Measurements from ENCODE around the gene ATP10B.

Gene ATP10B

GRCh38 chr5:160792732-160793529, 59.1 kb downstream of the ATP10B start:
- Histone ChIP-seq H3K27ac (ENCODE audit: insufficient read depth in 1 of 2, low read depth in 1 of 2, low read length in 2 of 2, poor library complexity in 1 of 2, severe bottlenecking in 2 of 2) (no peak overlapping the region), H3K4me1 (ENCODE audit: control extremely low read depth in 1 of 4, control insufficient read depth in 4 of 4, insufficient read depth in 4 of 4, low read length in 3 of 4) (peaks cover 0 to 5% (median 0%) of the 10 kb centered on the region in 4 experiments), H3K9me3 (ENCODE audit: control extremely low read depth in 1 of 5, control insufficient read depth in 4 of 5, insufficient read depth in 2 of 5, low read depth in 1 of 5, low read length in 4 of 5) (no peaks in the 10 kb centered on the region), H3K4me3 (ENCODE audit: control insufficient read depth in 1 of 7, extremely low read depth in 1 of 7, insufficient read depth in 4 of 7, low read depth in 2 of 7, low read length in 6 of 7) (no peak overlapping the region), H3K27me3 (replicated peaks in 2 of 5; ENCODE audit: control insufficient read depth in 4 of 5, insufficient read depth in 5 of 5, low read length in 4 of 5) (no peaks in the 10 kb centered on the region), H3K36me3 (ENCODE audit: control insufficient read depth in 4 of 4, insufficient read depth in 4 of 4, low read length in 3 of 4) (no peaks in the 10 kb centered on the region)
- no CpG with 5 or more reads among the region's 7 CpGs for WGBS (ENCODE audit: insufficient coverage)
- no peak for DNase-seq
- ChIA-PET POLR2A (no interaction called here), CTCF (no interaction called here)

- Histone ChIP-seq H3K27ac (ENCODE audit: insufficient read depth in 1 of 2, low read depth in 1 of 2, low read length in 2 of 2, poor library complexity in 1 of 2, severe bottlenecking in 2 of 2) (no peak overlapping the region), H3K9me3 (ENCODE audit: control extremely low read depth in 1 of 5, control insufficient read depth in 4 of 5, insufficient read depth in 2 of 5, low read depth in 1 of 5, low read length in 4 of 5) (no peaks in the 10 kb centered on the region), H3K36me3 (ENCODE audit: control insufficient read depth in 4 of 4, insufficient read depth in 4 of 4, low read length in 3 of 4) (no peaks in the 10 kb centered on the region), H3K27me3 (replicated peaks in 2 of 5; ENCODE audit: control insufficient read depth in 4 of 5, insufficient read depth in 5 of 5, low read length in 4 of 5) (no peaks in the 10 kb centered on the region), H3K4me1 (ENCODE audit: control extremely low read depth in 1 of 4, control insufficient read depth in 4 of 4, insufficient read depth in 4 of 4, low read length in 3 of 4) (peaks cover 0 to 5% (median 0%) of the 10 kb centered on the region in 4 experiments), H3K4me3 (ENCODE audit: control insufficient read depth in 1 of 7, extremely low read depth in 1 of 7, insufficient read depth in 4 of 7, low read depth in 2 of 7, low read length in 6 of 7) (no peak overlapping the region)
- ChIA-PET POLR2A (no interaction called here), CTCF (interaction anchor here (0.8 kb wide), 1 partner anchor 25 kb away, joined by 3 read pairs; no protein-coding TSS in a partner anchor)
- peak in 1 of 3 donors; percentile 7 for DNase-seq
- WGBS (ENCODE audit: insufficient coverage) = 100% methylated on average over 2 of the region's 2 CpGs
Measured at GRCh38 chr5:160792281-160792680, 59.7 kb downstream of the ATP10B start.

GRCh38 chr5:160789219-160789859, 62.7 kb downstream of the ATP10B start:
- Histone ChIP-seq H3K4me3 (ENCODE audit: control insufficient read depth in 1 of 7, extremely low read depth in 1 of 7, insufficient read depth in 4 of 7, low read depth in 2 of 7, low read length in 6 of 7) (no peak overlapping the region), H3K4me1 (ENCODE audit: control extremely low read depth in 1 of 4, control insufficient read depth in 4 of 4, insufficient read depth in 4 of 4, low read length in 3 of 4) (peaks cover 0 to 5% (median 0%) of the 10 kb centered on the region in 4 experiments), H3K36me3 (ENCODE audit: control insufficient read depth in 4 of 4, insufficient read depth in 4 of 4, low read length in 3 of 4) (no peaks in the 10 kb centered on the region), H3K27ac (ENCODE audit: insufficient read depth in 1 of 2, low read depth in 1 of 2, low read length in 2 of 2, poor library complexity in 1 of 2, severe bottlenecking in 2 of 2) (no peak overlapping the region), H3K27me3 (replicated peaks in 2 of 5; ENCODE audit: control insufficient read depth in 4 of 5, insufficient read depth in 5 of 5, low read length in 4 of 5) (peaks cover 0 to 2% (median 0%) of the 10 kb centered on the region in 5 experiments), H3K9me3 (ENCODE audit: control extremely low read depth in 1 of 5, control insufficient read depth in 4 of 5, insufficient read depth in 2 of 5, low read depth in 1 of 5, low read length in 4 of 5) (no peaks in the 10 kb centered on the region)
- no peak for DNase-seq
- no CpG with 5 or more reads among the region's 3 CpGs for WGBS (ENCODE audit: insufficient coverage)
- ChIA-PET CTCF (interaction anchor here (5.6 kb wide), 1 partner anchor 351 kb away, joined by 29 read pairs; no protein-coding TSS in a partner anchor), POLR2A (no interaction called here)

GRCh38 chr5:160788102-160788660, 63.8 kb downstream of the ATP10B start:
- H3K36me3 ChIP-seq (ENCODE audit: control insufficient read depth in 4 of 4, insufficient read depth in 4 of 4, low read length in 3 of 4) = no peaks in the 10 kb centered on the region
- no peaks in the 10 kb centered on the region for H3K9me3 ChIP-seq (ENCODE audit: control extremely low read depth in 1 of 5, control insufficient read depth in 4 of 5, insufficient read depth in 2 of 5, low read depth in 1 of 5, low read length in 4 of 5)
- CTCF ChIA-PET = interaction anchor here (1.1 to 5.6 kb wide), 5 partner anchors 13 to 350 kb away, joined by 3 to 29 read pairs (median 4); no protein-coding TSS in a partner anchor
- 94% methylated on average over 3 of the region's 3 CpGs for whole genome bisulfite sequencing (ENCODE audit: insufficient coverage)
- H3K4me3 ChIP-seq (ENCODE audit: control insufficient read depth in 1 of 7, extremely low read depth in 1 of 7, insufficient read depth in 4 of 7, low read depth in 2 of 7, low read length in 6 of 7) = no peak overlapping the region
- no peak overlapping the region for H3K27ac ChIP-seq (ENCODE audit: insufficient read depth in 1 of 2, low read depth in 1 of 2, low read length in 2 of 2, poor library complexity in 1 of 2, severe bottlenecking in 2 of 2)
- H3K27me3 ChIP-seq (replicated peaks in 2 of 5; ENCODE audit: control insufficient read depth in 4 of 5, insufficient read depth in 5 of 5, low read length in 4 of 5) = peaks cover 0 to 2% (median 0%) of the 10 kb centered on the region in 5 experiments
- POLR2A ChIA-PET = no interaction called here
- peaks cover 0 to 5% (median 0%) of the 10 kb centered on the region in 4 experiments for H3K4me1 ChIP-seq (ENCODE audit: control extremely low read depth in 1 of 4, control insufficient read depth in 4 of 4, insufficient read depth in 4 of 4, low read length in 3 of 4)
- no peak for DNase-seq

GRCh38 chr5:160787240-160787639, 64.8 kb downstream of the ATP10B start:
- H3K27me3 ChIP-seq (replicated peaks in 2 of 5; ENCODE audit: control insufficient read depth in 4 of 5, insufficient read depth in 5 of 5, low read length in 4 of 5) = peaks cover 0 to 2% (median 0%) of the 10 kb centered on the region in 5 experiments
- ChIA-PET POLR2A (no interaction called here), CTCF (interaction anchor here (0.7 to 5.6 kb wide), 5 partner anchors 14 to 349 kb away, joined by 3 to 29 read pairs (median 4); no protein-coding TSS in a partner anchor)
- no peaks in the 10 kb centered on the region for H3K9me3 ChIP-seq (ENCODE audit: control extremely low read depth in 1 of 5, control insufficient read depth in 4 of 5, insufficient read depth in 2 of 5, low read depth in 1 of 5, low read length in 4 of 5)
- H3K27ac ChIP-seq (ENCODE audit: insufficient read depth in 1 of 2, low read depth in 1 of 2, low read length in 2 of 2, poor library complexity in 1 of 2, severe bottlenecking in 2 of 2) = no peak overlapping the region
- WGBS (ENCODE audit: insufficient coverage) = 83% methylated on average over 3 of the region's 4 CpGs
- no peak overlapping the region for H3K4me3 ChIP-seq (ENCODE audit: control insufficient read depth in 1 of 7, extremely low read depth in 1 of 7, insufficient read depth in 4 of 7, low read depth in 2 of 7, low read length in 6 of 7)
- peaks cover 0 to 1% (median 0%) of the 10 kb centered on the region in 4 experiments for H3K4me1 ChIP-seq (ENCODE audit: control extremely low read depth in 1 of 4, control insufficient read depth in 4 of 4, insufficient read depth in 4 of 4, low read length in 3 of 4)
- H3K36me3 ChIP-seq (ENCODE audit: control insufficient read depth in 4 of 4, insufficient read depth in 4 of 4, low read length in 3 of 4) = no peaks in the 10 kb centered on the region
- DNase-seq = peak; percentile 11 to 40 (median 34)

- DNase-seq = no peak
- 81% methylated on average over 11 of the region's 11 CpGs for WGBS (ENCODE audit: insufficient coverage)
- H3K4me1 ChIP-seq (ENCODE audit: control extremely low read depth in 1 of 4, control insufficient read depth in 4 of 4, insufficient read depth in 4 of 4, low read length in 3 of 4) = no peaks in the 10 kb centered on the region
- H3K27ac ChIP-seq (ENCODE audit: insufficient read depth in 1 of 2, low read depth in 1 of 2, low read length in 2 of 2, poor library complexity in 1 of 2, severe bottlenecking in 2 of 2) = no peak overlapping the region
- ChIA-PET CTCF (interaction anchor here (0.6 to 1.7 kb wide), 2 partner anchors 8 to 56 kb away, joined by 4 to 7 read pairs; no protein-coding TSS in a partner anchor), POLR2A (no interaction called here)
- no peak overlapping the region for H3K4me3 ChIP-seq (ENCODE audit: control insufficient read depth in 1 of 7, extremely low read depth in 1 of 7, insufficient read depth in 4 of 7, low read depth in 2 of 7, low read length in 6 of 7)
- H3K9me3 ChIP-seq (ENCODE audit: control extremely low read depth in 1 of 5, control insufficient read depth in 4 of 5, insufficient read depth in 2 of 5, low read depth in 1 of 5, low read length in 4 of 5) = no peaks in the 10 kb centered on the region
- H3K27me3 ChIP-seq (replicated peaks in 2 of 5; ENCODE audit: control insufficient read depth in 4 of 5, insufficient read depth in 5 of 5, low read length in 4 of 5) = peaks cover 0 to 8% (median 0%) of the 10 kb centered on the region in 5 experiments
- H3K36me3 ChIP-seq (ENCODE audit: control insufficient read depth in 4 of 4, insufficient read depth in 4 of 4, low read length in 3 of 4) = no peaks in the 10 kb centered on the region
Measured at GRCh38 chr5:160774666-160775315, 77.2 kb downstream of the ATP10B start.
